Right renal cortex interstitium (tissue), 3 donors: ENCODE data around the gene EREG. TPM values are rescaled to one million over a fixed set of nuclear protein-coding genes. Genes with fewer than 3 reads are reported as not detected.

ENCODE experiments used
- DNase-seq, 3 donors: peaks; one replicate each; pipeline ENCODE4 v3.0.0-alpha.2; 2013; ENCODE audit warnings: low read depth in 3 of 3, low spot score in 2 of 3
- polyA plus RNA-seq, 3 donors: library from polyadenylated mRNA; unstranded; fragments of 120-200 nt; gene quantifications; one replicate each; pipeline ENCODE4 v1.2.1, GENCODE V29; 2013; ENCODE audit not compliant: insufficient read length in 3 of 3

EREG gene, protein sequence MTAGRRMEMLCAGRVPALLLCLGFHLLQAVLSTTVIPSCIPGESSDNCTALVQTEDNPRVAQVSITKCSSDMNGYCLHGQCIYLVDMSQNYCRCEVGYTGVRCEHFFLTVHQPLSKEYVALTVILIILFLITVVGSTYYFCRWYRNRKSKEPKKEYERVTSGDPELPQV
- polyA plus RNA-seq = under 1 TPM in 2 of 3 donors, not detected in 1; 0.06 to 0.08 TPM

DNA sequence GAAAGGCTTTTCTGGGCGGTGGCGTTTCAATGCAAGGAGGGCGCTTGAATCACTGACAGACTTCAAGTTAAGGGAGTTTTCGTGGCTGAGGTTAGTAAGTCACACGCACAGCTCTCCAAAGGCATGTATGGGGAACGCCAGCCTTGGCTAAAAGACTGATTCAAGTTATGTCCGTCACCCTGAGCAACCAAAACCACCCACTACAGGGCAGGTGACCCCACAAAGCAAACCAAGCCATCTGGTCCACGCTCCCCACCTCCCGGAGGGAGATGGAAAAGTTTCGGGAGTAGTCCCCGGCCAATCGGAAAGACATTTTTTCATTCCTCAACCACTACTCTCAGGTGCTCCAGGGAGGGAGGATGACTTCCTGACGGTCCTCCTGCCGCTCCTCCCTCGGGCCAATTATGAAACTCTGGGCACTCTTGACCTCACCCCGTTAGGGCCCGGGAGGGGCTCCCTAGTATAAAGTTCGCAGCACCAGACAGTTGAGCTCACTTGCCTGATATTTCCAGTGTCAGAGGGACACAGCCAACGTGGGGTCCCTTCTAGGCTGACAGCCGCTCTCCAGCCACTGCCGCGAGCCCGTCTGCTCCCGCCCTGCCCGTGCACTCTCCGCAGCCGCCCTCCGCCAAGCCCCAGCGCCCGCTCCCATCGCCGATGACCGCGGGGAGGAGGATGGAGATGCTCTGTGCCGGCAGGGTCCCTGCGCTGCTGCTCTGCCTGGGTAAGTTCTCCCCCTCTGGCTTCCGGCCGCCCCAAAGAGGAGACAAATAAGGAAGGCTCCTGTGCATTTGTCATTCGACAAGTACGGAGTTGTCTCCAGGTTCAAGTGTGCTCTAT lies at the start of gene EREG:
EREG (plus strand) TSS at position 494 of the 840 bp plus-strand sequence; CDS start at position 658, 164 bp downstream.
- DNase-seq = peak in 1 of 3 donors; percentile 6

DNA sequence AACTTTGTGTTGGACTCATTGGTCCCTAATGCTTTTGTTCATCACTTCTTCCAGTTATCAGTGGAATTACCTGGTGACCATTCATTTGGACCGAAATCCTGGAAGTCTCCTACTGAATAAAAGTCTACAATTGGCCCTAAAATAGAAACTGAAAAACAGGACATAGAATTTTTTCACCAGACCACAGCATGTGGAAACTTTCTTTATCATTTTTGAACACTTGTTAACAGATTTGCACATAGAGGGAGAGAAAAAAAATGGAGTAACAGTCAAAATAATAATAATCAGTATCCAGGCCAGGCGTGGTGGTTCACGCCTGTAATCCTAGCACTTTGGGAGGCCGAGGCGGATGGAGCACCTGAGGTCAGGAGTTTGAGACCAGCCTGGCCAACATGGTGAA lies 49.6 kb upstream of the EREG start:
- no peak for DNase-seq

DNA sequence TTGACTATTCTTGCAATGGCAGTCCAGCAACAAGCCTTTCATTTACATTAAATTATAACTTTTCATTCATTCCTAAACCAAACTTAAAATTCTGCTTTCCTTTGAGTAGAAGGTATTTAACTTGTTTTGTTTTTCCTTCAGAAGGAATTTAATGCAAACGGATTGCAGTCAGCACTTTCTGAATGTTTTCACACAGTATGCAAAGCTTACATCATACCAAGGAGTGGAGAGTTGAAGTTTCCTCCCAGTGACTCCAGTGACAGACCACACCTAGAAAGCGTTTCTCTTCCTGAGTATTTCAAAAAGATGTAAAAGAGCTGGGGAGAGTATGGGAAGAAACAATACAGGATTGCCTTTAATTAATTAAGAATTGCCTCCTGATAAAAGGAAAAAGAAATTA lies 48.5 kb upstream of the EREG start:
- no peak for DNase-seq

DNA sequence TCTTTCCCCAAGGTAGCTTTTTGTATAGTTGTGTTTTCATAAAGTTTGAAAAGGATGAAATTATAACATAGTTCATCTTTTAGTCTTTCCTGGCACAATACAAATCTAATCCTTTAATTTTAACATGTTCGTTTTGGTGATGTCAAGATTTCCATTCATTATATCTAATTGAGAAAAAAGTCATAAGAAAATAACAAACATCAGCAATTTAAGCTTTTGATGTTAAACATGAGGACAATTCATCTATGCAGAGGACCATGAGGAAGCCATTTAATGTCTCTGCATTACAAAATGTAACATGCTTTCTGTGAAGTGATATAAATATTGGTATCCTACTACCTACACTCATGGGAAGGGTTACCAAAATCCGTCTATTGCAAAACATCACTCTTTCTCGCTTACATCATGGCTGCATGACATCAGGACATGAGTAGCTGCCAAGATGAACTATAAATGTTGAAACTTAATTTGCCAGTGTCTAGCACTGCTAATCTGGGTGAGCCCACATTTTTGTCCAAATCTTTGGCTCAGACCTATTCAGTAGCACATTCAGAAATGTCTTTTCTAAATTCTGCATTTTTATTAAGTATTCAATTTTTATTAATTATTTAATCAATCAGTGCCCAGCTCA lies 47.2 kb upstream of the EREG start:
- DNase-seq = no peak

DNA sequence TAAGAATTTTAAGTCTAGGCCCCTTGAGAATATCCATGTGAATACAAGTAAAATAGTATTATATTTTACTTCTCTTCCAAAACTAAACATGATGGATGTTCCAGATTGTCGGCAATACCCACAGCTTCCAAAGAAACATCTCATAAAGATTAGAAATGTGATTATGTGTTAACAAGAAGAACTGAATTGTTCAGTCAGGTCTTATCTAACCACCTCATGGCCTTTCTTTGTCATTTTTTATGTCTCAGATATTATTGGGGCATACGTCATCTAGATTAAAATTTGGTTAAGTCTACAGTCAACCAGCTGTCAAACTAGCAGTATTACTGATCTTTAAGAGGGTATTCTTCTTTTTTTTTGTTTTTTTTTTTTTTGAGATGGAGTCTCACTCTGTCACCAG lies 46.7 kb upstream of the EREG start:
- DNase-seq = no peak

DNA sequence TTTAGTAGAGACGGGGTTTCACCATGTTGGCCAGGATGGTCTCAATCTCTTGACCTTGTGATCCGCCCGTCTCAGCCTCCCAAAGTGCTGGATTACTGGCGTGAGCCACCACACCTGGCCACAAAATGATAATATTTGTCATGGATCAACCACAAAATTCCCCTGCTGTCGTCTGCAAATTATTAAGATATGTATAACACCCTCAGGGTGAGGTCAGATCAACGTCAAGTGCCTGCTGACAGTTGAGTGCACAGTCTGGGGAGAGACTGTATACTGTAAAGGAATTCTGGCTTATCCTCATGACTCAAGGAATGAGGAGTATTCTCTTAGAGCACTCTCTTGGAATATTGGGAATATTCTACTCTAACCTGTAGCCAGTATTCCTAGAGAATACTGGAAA lies 45.5 kb upstream of the EREG start:
- no peak for DNase-seq

DNA sequence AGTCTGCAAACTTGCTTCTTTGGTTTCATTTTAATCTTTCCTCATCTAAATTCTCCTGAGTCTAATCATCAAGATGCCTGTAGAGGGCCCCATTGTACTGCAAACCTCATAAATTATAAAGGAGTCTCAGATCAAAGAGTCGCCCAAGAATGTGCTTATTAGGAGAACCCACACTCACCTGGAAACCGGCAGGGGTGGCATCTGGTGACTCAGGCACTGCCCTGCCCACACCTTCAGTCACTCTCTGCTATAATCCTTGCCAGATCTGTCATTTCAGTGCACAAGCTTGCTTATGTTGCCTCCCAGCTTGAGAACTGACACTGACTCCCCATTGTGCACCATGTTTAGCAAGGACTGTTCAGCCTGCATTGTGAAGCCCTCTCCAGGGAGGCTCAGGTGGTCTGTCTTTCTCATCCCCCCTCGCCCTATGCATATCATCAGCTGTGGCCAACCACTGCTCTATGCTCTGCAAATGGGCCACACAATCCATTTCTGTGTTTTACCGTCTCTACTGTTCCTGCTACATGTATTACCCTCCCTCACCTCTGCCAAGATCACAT lies 44.3 kb upstream of the EREG start:
- DNase-seq = peak; percentile 14 to 34 (median 24)

DNA sequence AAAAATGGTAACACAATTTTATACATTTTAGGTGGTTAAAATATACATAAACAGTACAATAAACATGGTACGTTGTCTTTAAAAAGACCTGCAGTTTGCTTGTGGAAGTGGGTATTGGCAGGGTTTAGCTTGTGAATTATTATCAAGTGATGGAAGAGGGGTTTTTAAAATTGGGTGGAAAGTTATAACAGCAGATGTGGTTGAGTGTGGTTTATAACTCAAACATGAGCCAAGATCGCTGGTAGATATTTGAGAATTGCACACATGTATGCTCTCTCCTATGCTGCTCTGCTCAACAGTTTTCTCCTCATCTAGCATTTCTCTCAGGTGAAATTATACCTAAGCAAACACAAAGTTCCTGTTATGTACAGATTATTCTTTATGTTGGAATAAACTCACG lies 42.6 kb upstream of the EREG start:
- no peak for DNase-seq

DNA sequence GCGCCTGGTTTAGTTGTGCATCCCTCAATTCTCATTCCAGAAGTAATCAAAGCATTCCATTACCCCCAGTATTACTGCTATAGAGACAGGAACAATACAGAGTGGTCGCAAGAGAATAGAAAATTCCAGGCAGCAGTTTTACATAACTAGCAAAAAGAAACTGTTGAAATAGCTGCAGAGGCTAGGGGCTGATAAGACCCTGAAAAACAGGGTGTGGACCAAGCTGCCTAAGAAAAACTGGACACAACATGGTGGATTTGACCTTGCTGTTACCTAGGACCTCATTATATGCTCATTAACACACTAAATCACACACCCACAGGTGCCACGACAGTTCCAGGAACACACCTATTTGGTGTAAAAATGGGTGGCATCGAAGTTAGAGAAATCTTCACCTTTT lies 41.3 kb upstream of the EREG start:
- DNase-seq = no peak

DNA sequence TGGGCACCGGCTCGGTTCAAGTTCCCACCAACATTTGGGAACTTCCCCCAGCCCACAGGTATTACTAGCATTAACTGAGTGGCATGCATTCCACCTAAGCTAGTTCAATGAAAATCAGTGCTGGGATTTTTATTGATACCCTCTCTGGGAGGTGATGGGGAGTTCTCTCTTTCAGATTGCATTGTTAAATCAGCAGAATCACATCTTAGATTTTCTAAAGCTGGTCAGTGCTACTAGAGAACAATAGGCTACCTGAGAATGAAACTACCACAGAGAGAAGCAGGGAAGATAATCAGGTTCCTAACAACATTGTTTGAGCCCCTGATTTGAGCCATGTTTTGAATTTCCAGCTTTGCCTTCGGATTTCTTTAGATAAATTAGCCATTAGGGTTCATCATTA lies 40.7 kb upstream of the EREG start:
- DNase-seq = no peak

DNA sequence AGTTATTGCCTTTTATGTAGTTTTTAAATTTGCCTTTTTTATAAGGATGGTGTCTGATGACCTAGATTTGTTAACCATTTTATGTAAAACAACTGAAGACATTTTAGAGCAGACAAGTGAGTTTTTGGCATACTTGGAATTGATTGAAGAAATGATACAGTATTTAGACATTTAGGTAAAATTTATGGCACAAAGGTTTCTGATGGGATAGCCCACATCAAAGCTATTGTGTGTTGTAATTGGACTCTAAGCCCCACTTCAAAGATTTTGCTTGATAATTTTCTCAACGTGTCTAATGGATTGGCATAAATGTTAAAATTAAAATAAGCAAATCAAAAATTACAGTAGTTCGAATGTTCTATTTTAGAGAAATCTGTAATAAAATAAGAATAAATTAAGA lies 39.1 kb upstream of the EREG start:
- no peak for DNase-seq

DNA sequence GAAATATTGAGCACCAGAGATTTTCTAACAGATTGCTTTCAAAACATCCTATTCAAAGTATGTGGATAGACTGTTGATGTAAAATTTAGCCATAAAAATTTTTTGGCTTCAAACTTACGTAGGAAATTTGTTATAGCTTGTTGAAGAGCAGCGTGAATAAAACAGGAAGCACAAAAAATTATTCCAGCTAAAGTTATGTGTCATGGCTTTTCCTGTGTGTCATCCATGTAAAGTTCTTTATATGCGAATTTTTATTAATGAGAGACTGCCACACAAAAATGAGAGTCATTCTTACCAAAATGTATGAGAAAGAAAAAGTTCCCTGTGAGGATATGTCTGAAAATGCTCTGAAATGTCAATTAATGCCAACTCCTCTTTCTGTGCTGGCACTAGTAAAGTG lies 37.2 kb upstream of the EREG start:
- no peak for DNase-seq

DNA sequence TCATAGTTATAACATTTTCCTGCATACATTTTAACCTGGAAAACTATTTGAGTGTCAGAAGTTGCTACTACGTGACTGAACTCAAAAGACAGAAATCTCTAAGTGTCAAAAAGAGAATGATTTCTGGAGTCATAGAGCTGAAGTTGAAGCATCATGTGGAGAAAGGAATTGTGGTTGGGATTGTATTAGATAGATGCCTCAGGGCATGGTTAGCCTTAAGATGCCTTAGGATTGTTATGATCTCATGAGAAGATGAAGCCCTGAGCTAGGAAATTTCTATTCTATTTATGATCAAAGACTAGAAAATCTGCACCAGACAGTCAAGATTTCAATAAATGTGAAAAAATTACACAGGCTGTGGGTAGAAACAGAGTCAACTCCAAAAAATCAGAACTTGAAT lies 36.4 kb upstream of the EREG start:
- no peak for DNase-seq

DNA sequence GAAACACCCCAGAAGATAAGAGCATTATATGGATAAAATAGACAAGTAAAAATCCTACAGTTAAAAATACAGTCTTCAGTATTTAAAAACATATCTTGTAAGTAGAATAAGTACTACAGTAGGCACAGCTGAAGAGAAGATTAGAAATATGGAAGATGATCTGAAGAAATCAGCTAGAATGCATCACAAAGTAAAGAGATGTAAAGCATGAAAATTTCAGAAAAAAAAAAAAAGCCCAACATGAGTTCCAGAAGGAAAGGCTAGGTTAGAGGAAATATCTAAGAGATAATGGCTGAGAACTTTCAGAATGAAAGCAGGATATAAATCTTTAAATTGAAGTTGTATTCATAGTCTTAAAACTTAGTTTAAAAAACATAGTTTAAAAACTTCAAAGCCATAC lies 35.6 kb upstream of the EREG start:
- DNase-seq = no peak

DNA sequence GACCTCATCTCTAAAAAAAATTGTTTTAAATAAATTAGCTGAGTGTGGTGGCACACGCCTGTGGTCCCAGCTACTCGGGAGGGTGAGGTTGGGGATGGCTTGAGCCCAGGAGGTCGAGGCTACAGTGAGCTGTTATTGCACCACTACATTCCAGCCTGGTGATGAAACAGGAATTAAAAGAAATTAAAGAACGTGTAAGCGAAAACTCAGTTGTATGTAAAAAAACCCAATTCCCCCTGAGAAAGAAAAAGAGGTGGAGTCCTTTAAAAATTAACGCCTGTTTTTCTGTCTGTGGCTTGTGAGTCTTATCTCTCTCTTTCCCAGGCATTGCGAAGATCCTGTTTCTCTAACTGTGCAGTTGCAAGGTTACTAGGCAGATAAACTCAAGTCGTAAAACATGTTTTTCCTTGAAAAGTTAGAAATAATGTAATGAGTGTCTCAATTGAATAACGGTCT lies 34.6 kb upstream of the EREG start:
- DNase-seq = no peak

DNA sequence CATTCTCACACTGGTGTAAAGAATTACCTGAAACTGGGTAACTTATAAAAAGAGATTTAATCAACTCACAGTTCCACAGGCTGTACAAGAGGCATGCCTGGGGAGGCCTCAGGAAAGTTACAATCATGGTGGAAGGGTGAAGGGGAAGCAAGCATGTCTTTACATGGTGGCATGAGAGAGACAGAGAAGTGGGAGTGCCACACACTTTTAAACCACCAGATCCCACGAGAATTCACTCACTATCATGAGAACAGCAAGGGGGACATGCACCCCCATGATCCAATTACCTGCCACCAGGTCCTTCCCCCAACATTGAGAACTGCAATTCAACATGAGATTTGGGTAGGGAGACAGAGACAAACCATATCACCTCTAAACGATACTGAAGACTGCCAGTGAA lies 33.7 kb upstream of the EREG start:
- no peak for DNase-seq

DNA sequence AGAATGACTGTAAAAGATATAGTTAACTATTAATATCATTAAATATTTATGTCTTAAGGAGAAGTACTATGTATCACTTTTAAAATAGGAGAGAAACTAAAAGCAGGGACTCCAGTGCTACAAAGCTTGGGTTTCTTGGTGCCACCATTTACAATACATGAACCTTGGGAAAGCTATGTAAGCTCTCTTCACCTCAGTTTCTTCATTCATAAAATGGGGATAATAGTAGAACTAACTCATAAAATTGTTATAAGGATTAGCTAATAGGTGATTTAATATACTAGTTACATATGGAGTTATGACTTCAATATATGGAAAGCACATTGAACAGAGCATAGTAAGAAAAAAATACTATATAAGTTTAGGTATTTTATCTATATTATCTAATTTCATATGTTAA lies 33.0 kb upstream of the EREG start:
- DNase-seq = no peak

DNA sequence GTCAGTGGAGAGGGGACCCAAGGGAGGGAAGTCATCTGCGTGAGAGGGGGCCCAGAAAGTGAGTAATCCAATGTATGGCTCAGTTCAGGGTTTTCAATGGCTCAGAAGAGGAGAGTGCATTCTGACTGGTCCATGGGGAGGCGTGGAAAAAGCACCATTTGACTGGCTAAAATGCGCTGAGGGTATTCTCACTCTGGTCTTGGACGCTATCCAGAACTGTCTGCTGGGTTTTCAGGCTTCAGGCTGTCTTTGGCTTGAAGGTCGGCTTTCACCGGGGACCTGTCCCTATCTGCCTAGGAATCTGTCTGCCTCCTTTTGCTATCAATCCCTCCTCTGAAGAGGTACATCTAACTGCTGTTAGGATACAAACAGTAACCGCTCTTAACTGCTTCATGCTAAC lies 30.3 kb upstream of the EREG start:
- DNase-seq = no peak

DNA sequence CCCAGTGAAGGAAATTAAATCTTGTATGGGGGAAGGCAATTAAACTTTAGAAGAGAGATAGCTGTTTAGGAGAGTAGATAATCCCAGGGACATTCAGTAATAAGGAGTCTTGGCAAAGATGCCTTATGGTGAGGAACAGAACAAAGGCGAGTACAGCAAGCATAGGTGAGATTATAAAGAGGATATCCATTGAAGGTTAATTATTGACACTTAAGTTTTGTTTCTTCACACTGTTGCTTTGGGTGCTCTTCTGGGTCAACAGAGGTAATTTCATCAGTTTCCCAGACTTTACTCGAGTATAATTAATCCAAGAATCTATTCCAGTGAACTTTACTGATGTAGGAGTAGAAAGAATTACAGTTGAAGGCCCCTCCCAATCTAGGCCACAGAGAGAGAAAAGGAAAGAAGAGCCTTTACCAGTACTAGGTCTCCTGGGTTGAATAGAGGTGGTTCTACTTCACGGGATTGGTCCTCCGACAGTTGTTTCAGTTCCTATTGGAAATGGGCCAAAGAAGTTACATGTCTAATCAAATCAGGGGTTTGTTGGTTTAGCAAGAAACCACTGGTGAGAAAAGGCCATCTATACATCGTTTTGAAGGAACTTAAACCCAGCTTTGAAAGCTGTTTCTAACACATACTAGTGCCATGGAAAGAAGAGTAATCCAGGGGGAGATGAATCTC lies 29.5 kb upstream of the EREG start:
- DNase-seq = no peak

DNA sequence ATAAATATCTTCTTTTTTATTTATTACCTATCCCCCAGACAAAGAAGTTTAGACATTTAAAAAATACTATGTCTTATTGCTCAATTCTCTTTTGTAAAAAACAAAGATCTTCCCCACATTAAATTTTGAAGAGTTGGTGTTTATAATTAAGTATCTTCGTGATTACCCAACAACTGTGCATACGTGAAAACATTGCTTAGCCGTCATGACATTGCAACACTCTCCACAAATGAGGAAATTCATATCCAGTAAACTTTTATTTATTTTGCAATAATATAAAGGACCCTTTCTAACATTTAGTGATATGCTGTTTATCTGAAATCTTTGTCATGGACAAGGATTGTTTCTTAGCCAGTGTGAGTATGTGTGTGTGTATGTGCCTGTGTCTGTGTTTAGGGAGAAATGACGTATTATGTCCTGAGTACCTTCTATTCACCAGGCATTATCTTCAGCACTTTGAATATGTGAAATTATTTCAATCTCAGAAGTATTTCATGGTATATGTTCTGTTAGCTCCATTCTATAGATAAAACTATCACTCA lies 26.1 kb upstream of the EREG start:
- DNase-seq = no peak

DNA sequence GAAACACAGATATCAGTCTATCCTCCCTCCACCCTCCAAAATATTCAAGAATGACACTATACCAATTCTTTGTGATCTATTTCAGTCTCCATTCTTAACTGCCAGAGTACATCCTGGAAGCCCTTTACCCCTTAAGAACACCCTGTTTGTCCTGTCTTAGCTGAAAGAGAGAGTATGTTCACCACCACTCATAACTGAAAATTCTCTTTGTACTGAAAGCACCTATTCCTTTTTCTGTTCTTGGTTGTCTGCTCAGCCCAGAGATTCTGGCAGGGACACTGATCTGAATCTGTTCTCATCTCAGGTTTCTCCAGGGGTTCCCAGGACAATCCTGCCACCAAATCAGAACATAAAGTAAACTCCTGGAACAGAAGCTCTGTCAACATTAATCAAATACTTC lies 25.4 kb upstream of the EREG start:
- DNase-seq = no peak
